Neuronal stem cell (in vitro differentiated cells): ENCODE data around the gene ZBTB2.

Experiments
- DNase-seq: peaks from one replicate; pipeline ENCODE4 v3.0.0-alpha.2; 2013; ENCODE audit warnings: low spot score
- H2AFZ ChIP-seq: one replicate; pipeline ENCODE4 v1.6.1; 2013; ENCODE audit warnings: mild to moderate bottlenecking, low read length, inconsistent platforms
- H2AK5ac ChIP-seq: 2 replicates; pipeline ENCODE4 v1.6.1; 2013; ENCODE audit warnings: low read depth, mild to moderate bottlenecking, inconsistent platforms, low read length, moderate library complexity, mixed read lengths
- H2BK120ac ChIP-seq: 2 replicates; pipeline ENCODE4 v1.6.1; 2013; ENCODE audit warnings: low read depth, mild to moderate bottlenecking, inconsistent platforms, low read length, moderate library complexity, mixed read lengths
- H2BK12ac ChIP-seq: one replicate; pipeline ENCODE4 v1.6.1; 2013; ENCODE audit warnings: low read length, inconsistent platforms
- H2BK15ac ChIP-seq: 2 replicates; pipeline ENCODE4 v1.6.1; 2013; ENCODE audit warnings: mild to moderate bottlenecking, low read length, inconsistent platforms, mixed read lengths
- H2BK5ac ChIP-seq: one replicate; pipeline ENCODE4 v1.6.1; 2013; ENCODE audit warnings: inconsistent platforms, mild to moderate bottlenecking, low read length, moderate library complexity
- H3K14ac ChIP-seq: one replicate; pipeline ENCODE4 v1.6.1; 2013; ENCODE audit warnings: low read length, inconsistent platforms
- H3K18ac ChIP-seq: 2 replicates; pipeline ENCODE4 v1.6.1; 2013; ENCODE audit warnings: low read length, inconsistent platforms
- H3K23ac ChIP-seq: 2 replicates; pipeline ENCODE4 v1.6.1; 2013; ENCODE audit warnings: low read depth, mild to moderate bottlenecking, mixed read lengths, low read length, inconsistent platforms; ENCODE audit not compliant: poor library complexity
- H3K27ac ChIP-seq: replicated peaks from 3 replicates; pipeline ENCODE4 v1.5.1; 2013; ENCODE audit warnings: low read length, inconsistent platforms
- H3K27me3 ChIP-seq, 3 experiments: 2 replicates each; pipeline ENCODE4 v1.6.1; 2013; ENCODE audit warnings: low read length in 3 of 3, mild to moderate bottlenecking in 2 of 3, inconsistent platforms in 1 of 3, low read depth in 1 of 3, mixed read lengths in 1 of 3, moderate library complexity in 1 of 3; ENCODE audit not compliant: control insufficient read depth in 3 of 3, insufficient read depth in 3 of 3
- H3K36me3 ChIP-seq, 2 donors: replicated peaks in 1 of 2; 2 replicates each; pipeline ENCODE4 v1.6.1; 2013; ENCODE audit warnings: low read length in 2 of 2; ENCODE audit not compliant: control insufficient read depth in 2 of 2, insufficient read depth in 2 of 2
- H3K4ac ChIP-seq: 2 replicates; pipeline ENCODE4 v1.6.1; 2013; ENCODE audit warnings: inconsistent platforms, mild to moderate bottlenecking, low read length, moderate library complexity
- H3K4me1 ChIP-seq, 2 donors: 1 replicate in 1 of 2; 2 replicates in 1 of 2; pipeline ENCODE4 v1.6.1; 2013; ENCODE audit warnings: low read length in 2 of 2, low read depth in 1 of 2; ENCODE audit not compliant: control insufficient read depth in 2 of 2, insufficient read depth in 1 of 2
- H3K4me2 ChIP-seq: one replicate; pipeline ENCODE4 v1.6.1; 2013; ENCODE audit warnings: mild to moderate bottlenecking, low read length, inconsistent platforms; ENCODE audit not compliant: insufficient read depth, poor library complexity, severe bottlenecking
- H3K4me3 ChIP-seq, 2 donors: 2 replicates each; pipeline ENCODE4 v1.5.1; 2013; ENCODE audit warnings: low read length in 2 of 2, mild to moderate bottlenecking in 2 of 2, inconsistent platforms in 1 of 2, moderate library complexity in 1 of 2
- H3K79me1 ChIP-seq: one replicate; pipeline ENCODE4 v1.6.1; 2013; ENCODE audit warnings: low read depth, mild to moderate bottlenecking, inconsistent platforms, low read length, moderate library complexity
- H3K9ac ChIP-seq: one replicate; pipeline ENCODE4 v1.6.1; 2013; ENCODE audit warnings: mild to moderate bottlenecking, low read depth, low read length, inconsistent platforms; ENCODE audit not compliant: poor library complexity
- H3K9me3 ChIP-seq, 2 donors: replicated peaks in 1 of 2; 2 replicates each; pipeline versions ENCODE3 to v1.6.1; 2013; ENCODE audit warnings: low read length in 2 of 2, mild to moderate bottlenecking in 2 of 2, inconsistent platforms in 1 of 2, low read depth in 1 of 2, mixed read lengths in 1 of 2, moderate library complexity in 1 of 2; ENCODE audit not compliant: control insufficient read depth in 2 of 2, insufficient read depth in 1 of 2
- H4K8ac ChIP-seq: one replicate; pipeline ENCODE4 v1.6.1; 2013; ENCODE audit warnings: low read depth, mild to moderate bottlenecking, inconsistent platforms, low read length, moderate library complexity
- H4K91ac ChIP-seq: one replicate; pipeline ENCODE4 v1.6.1; 2013; ENCODE audit warnings: low read length, low read depth, mild to moderate bottlenecking, inconsistent platforms; ENCODE audit not compliant: poor library complexity
- WGBS, 2 donors: extraction: QIAGEN DNeasy Blood & Tissue Kit; methylation state at CpG; one replicate each; pipeline ENCODE4 v1.1.7; 2013; ENCODE audit warnings: missing lambda C conversion rate in 2 of 2, mixed read lengths in 1 of 2; ENCODE audit not compliant: insufficient read length in 2 of 2, insufficient replicate concordance in 1 of 2; ENCODE audit errors: extremely low coverage in 2 of 2; 5-methylcytosine and 5-hydroxymethylcytosine counted together

ZBTB2 gene

DNA sequence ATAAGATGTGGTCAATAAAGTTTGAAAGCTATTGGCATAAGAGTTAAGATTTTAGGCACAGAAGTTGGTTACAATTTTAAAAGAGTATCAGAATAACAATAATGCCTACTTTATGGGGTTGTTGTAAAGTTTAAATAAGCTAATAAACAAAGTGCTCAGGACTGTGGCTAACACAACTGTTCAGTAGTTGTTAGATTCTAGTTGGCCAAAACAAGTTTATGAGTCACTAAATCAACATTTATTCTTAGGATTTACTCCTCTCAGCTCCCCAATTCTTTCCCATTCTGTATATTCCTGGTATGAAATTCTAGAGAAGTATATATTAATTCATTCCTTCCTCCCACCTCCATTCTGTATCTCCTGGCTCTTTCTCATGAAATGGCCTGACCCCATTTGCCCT, 46.0 kb upstream of the ZBTB2 start:
- Histone ChIP-seq H3K4me3 (no peak overlapping the region), H3K9ac (no peak overlapping the region), H2BK15ac (no peak overlapping the region), H3K4me2 (no peak overlapping the region), H3K18ac (no peak overlapping the region), H4K8ac (no peak overlapping the region), H3K27me3 (no peaks in the 10 kb centered on the region), H3K36me3 (peaks cover 4 to 79% of the 10 kb centered on the region in 2 donors), H3K4me1 (no peaks in the 10 kb centered on the region), H4K91ac (no peak overlapping the region), H3K79me1 (peaks cover 2% of the 10 kb centered on the region), H2BK120ac (no peak overlapping the region), H3K23ac (no peak overlapping the region), H3K9me3 (no peaks in the 10 kb centered on the region), H3K4ac (no peak overlapping the region), H3K14ac (no peak overlapping the region), H2AK5ac (no peak overlapping the region), H2BK12ac (no peak overlapping the region), H3K27ac (no peak overlapping the region), H2AFZ (no peak overlapping the region), H2BK5ac (no peak overlapping the region)
- no peak for DNase-seq

DNA sequence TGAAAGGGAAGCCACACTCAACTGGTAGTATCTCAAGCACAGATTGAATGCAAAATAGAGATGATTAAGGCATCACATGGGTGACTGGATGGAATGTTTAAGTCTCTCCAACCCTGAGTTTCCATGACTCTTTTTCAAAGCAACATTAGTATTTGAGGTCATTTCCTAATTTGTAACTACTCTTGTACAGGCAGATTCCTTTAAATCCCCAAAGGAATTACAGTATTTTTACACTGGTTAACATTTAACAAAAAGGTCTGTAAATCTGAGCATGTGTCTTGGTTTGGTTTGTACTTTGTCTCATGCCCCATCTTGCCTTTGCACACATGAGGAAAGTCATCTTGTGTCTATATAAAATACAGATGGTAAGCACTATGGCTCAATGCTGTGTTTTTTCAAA, 45.4 kb upstream of the ZBTB2 start:
- Histone ChIP-seq H3K4ac (no peak overlapping the region), H3K23ac (no peak overlapping the region), H3K9me3 (no peaks in the 10 kb centered on the region), H3K4me2 (no peak overlapping the region), H3K14ac (no peak overlapping the region), H2AK5ac (no peak overlapping the region), H3K79me1 (peaks cover 1% of the 10 kb centered on the region), H3K9ac (no peak overlapping the region), H2AFZ (no peak overlapping the region), H2BK15ac (no peak overlapping the region), H4K91ac (no peak overlapping the region), H3K4me1 (no peaks in the 10 kb centered on the region), H2BK120ac (no peak overlapping the region), H3K18ac (no peak overlapping the region), H3K36me3 (peaks cover 3 to 79% of the 10 kb centered on the region in 2 donors), H3K27me3 (no peaks in the 10 kb centered on the region), H2BK5ac (no peak overlapping the region), H4K8ac (no peak overlapping the region), H2BK12ac (no peak overlapping the region), H3K4me3 (no peak overlapping the region), H3K27ac (no peak overlapping the region)
- no peak for DNase-seq

DNA sequence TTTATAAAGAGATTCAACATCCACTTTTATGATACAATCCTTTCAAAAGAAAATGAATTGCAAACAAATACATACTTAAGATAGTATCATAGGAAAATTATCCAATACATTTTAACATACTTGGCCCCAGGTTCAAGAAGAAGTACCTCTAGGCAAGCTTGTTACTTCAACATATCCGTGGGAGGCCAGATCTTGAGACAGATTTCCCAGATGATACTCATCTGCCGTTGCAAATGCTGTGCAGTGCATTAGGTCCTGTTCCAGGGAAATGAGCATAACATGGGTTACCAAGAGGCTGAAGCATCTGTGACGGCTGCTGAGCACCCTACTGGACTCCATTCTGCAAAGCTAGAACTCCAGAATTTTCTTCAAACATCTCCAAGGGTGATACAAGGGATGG, 44.9 kb upstream of the ZBTB2 start:
- no peak overlapping the region for H2AK5ac ChIP-seq
- H2BK120ac ChIP-seq, result no peak overlapping the region
- peaks cover 3 to 78% of the 10 kb centered on the region in 2 donors for H3K36me3 ChIP-seq
- no peak overlapping the region for H3K27ac ChIP-seq
- no peak overlapping the region for H4K91ac ChIP-seq
- H3K9ac ChIP-seq, result no peak overlapping the region
- no peak overlapping the region for H2AFZ ChIP-seq
- peaks cover 0 to 2% of the 10 kb centered on the region in 2 donors for H3K4me1 ChIP-seq
- H2BK15ac ChIP-seq, result no peak overlapping the region
- no peak overlapping the region for H3K4me3 ChIP-seq
- H3K23ac ChIP-seq, result no peak overlapping the region
- H4K8ac ChIP-seq, result no peak overlapping the region
- H3K9me3 ChIP-seq, result no peaks in the 10 kb centered on the region
- H3K27me3 ChIP-seq, result no peaks in the 10 kb centered on the region
- no peak overlapping the region for H3K4ac ChIP-seq
- no peak overlapping the region for H2BK5ac ChIP-seq
- H2BK12ac ChIP-seq, result no peak overlapping the region
- H3K18ac ChIP-seq, result no peak overlapping the region
- no CpG with 5 or more reads among the region's 3 CpGs for WGBS, 2 donors
- H3K79me1 ChIP-seq, result no peaks in the 10 kb centered on the region
- no peak overlapping the region for H3K14ac ChIP-seq
- H3K4me2 ChIP-seq, result no peak overlapping the region
- DNase-seq, result no peak

DNA sequence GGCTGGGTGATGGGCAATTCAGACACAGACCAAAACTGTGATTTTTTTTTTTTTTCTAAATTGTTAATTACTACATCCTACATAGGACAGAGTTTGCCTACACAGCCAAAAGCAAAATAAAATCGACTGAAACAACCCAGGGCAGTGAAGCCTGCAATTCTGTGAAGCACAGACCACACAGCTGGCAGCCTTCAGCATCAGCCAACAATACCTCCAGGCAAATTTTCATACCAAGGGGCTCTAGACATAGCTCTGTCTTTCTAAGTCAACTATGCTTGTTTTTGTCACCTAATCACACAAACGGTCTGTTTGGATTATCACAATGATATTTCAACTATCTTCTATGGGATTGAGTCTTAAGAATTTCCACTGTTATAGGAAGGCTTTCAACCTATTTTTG, 43.0 kb upstream of the ZBTB2 start:
- Histone ChIP-seq H2BK5ac (no peak overlapping the region), H3K79me1 (no peaks in the 10 kb centered on the region), H3K14ac (no peak overlapping the region), H2AK5ac (no peak overlapping the region), H3K27ac (no peak overlapping the region), H3K4me3 (no peak overlapping the region), H2BK15ac (no peak overlapping the region), H3K36me3 (peaks cover 5 to 88% of the 10 kb centered on the region in 2 donors), H3K23ac (no peak overlapping the region), H3K4me2 (no peak overlapping the region), H2BK120ac (no peak overlapping the region), H3K9ac (no peak overlapping the region), H2AFZ (no peak overlapping the region), H3K27me3 (no peaks in the 10 kb centered on the region), H2BK12ac (no peak overlapping the region), H4K91ac (no peak overlapping the region), H3K4me1 (peaks cover 0 to 5% of the 10 kb centered on the region in 2 donors), H3K4ac (no peak overlapping the region), H4K8ac (no peak overlapping the region), H3K18ac (no peak overlapping the region), H3K9me3 (no peaks in the 10 kb centered on the region)
- WGBS, 2 donors, result no CpG with 5 or more reads among the region's 2 CpGs
- DNase-seq, result no peak
